Duodenal mucosa (tissue), 2 donors: ENCODE data around the gene NUDT3.

ENCODE experiments used
- H3K27ac ChIP-seq: one replicate; pipeline ENCODE4 v1.7.0; 2013; ENCODE audit warnings: low read depth, low read length
- H3K27me3 ChIP-seq, 2 donors: one replicate each; pipeline ENCODE4 v1.7.0; 2013; ENCODE audit warnings: low read length in 2 of 2, control low read depth in 1 of 2; ENCODE audit not compliant: insufficient read depth in 2 of 2, control insufficient read depth in 1 of 2
- H3K36me3 ChIP-seq, 2 donors: one replicate each; pipeline ENCODE4 v1.7.0; 2013; ENCODE audit warnings: low read length in 2 of 2, control low read depth in 1 of 2; ENCODE audit not compliant: insufficient read depth in 2 of 2, control insufficient read depth in 1 of 2
- H3K4me1 ChIP-seq, 2 donors: one replicate each; pipeline ENCODE4 v1.7.0; 2013; ENCODE audit warnings: low read length in 2 of 2, control low read depth in 1 of 2; ENCODE audit not compliant: insufficient read depth in 2 of 2, control insufficient read depth in 1 of 2
- H3K4me3 ChIP-seq, 2 donors: one replicate each; pipeline ENCODE4 v1.7.0; 2013; ENCODE audit warnings: low read length in 2 of 2, low read depth in 1 of 2
- H3K9ac ChIP-seq, 2 donors: one replicate each; pipeline ENCODE4 v1.7.0; 2013; ENCODE audit warnings: low read length in 2 of 2, low read depth in 1 of 2
- H3K9me3 ChIP-seq, 2 donors: one replicate each; pipeline ENCODE4 v1.7.0; 2013; ENCODE audit warnings: low read length in 2 of 2, control low read depth in 1 of 2; ENCODE audit not compliant: control insufficient read depth in 1 of 2

The NUDT3 gene

GRCh38 chr6:34392497-34393190 lies at the start of gene NUDT3:
NUDT3 (minus strand) TSS chr6:34392669; CDS start chr6:34392362, 307 bp downstream.
- H3K9ac ChIP-seq: peak within 1 kb of the TSS; percentile 61 to 63
- peak within 1 kb of the TSS; percentile 89 for H3K27ac ChIP-seq
- no peaks in the 10 kb centered on the region for H3K27me3 ChIP-seq
- peaks cover 0 to 3% of the 10 kb centered on the region in 2 donors for H3K9me3 ChIP-seq
- H3K4me1 ChIP-seq: peaks cover 13 to 19% of the 10 kb centered on the region in 2 donors
- H3K4me3 ChIP-seq: peak within 1 kb of the TSS; percentile 65 to 88
- no peaks in the 10 kb centered on the region for H3K36me3 ChIP-seq

GRCh38 chr6:34441526-34441925 lies 49.1 kb upstream of the NUDT3 start:
- no peaks in the 10 kb centered on the region for H3K9me3 ChIP-seq

GRCh38 chr6:34439442-34439841 lies 47.0 kb upstream of the NUDT3 start:
- Histone ChIP-seq H3K27me3 (no peaks in the 10 kb centered on the region), H3K4me1 (no peaks in the 10 kb centered on the region), H3K9me3 (no peaks in the 10 kb centered on the region), H3K36me3 (no peaks in the 10 kb centered on the region), H3K4me3 (no peak overlapping the region), H3K27ac (no peak overlapping the region), H3K9ac (no peak overlapping the region)

More at GRCh38 chr6:34441526-34441925, 49.1 kb upstream of the NUDT3 start:
- H3K27ac ChIP-seq: no peak overlapping the region
- H3K4me1 ChIP-seq: no peaks in the 10 kb centered on the region
- H3K9ac ChIP-seq: no peak overlapping the region
- no peak overlapping the region for H3K4me3 ChIP-seq
- no peaks in the 10 kb centered on the region for H3K36me3 ChIP-seq
- no peaks in the 10 kb centered on the region for H3K27me3 ChIP-seq

GRCh38 chr6:34438705-34439104 lies 46.2 kb upstream of the NUDT3 start:
- no peak overlapping the region for H3K4me3 ChIP-seq
- no peak overlapping the region for H3K9ac ChIP-seq
- no peaks in the 10 kb centered on the region for H3K27me3 ChIP-seq
- H3K9me3 ChIP-seq: no peaks in the 10 kb centered on the region
- H3K4me1 ChIP-seq: no peaks in the 10 kb centered on the region
- H3K36me3 ChIP-seq: no peaks in the 10 kb centered on the region
- H3K27ac ChIP-seq: no peak overlapping the region

- H3K9me3 ChIP-seq: no peaks in the 10 kb centered on the region
Observed at GRCh38 chr6:34437644-34437970, 45.1 kb upstream of the NUDT3 start.

GRCh38 chr6:34436803-34437643 lies 44.6 kb upstream of the NUDT3 start:
- no peak overlapping the region for H3K27ac ChIP-seq
- H3K9me3 ChIP-seq: no peaks in the 10 kb centered on the region
- H3K36me3 ChIP-seq: no peaks in the 10 kb centered on the region
- no peak overlapping the region for H3K9ac ChIP-seq
- no peak overlapping the region for H3K4me3 ChIP-seq
- H3K4me1 ChIP-seq: no peaks in the 10 kb centered on the region
- H3K27me3 ChIP-seq: no peaks in the 10 kb centered on the region

More at GRCh38 chr6:34437644-34437970, 45.1 kb upstream of the NUDT3 start:
- Histone ChIP-seq H3K9ac (no peak overlapping the region), H3K4me1 (no peaks in the 10 kb centered on the region), H3K36me3 (no peaks in the 10 kb centered on the region), H3K27ac (no peak overlapping the region), H3K4me3 (no peak overlapping the region), H3K27me3 (no peaks in the 10 kb centered on the region)

- H3K9ac ChIP-seq: no peak overlapping the region
- no peak overlapping the region for H3K27ac ChIP-seq
Observed at GRCh38 chr6:34435916-34436315, 43.4 kb upstream of the NUDT3 start.

GRCh38 chr6:34425498-34426410 lies 33.3 kb upstream of the NUDT3 start, which contains the start of gene RPS10:
RPS10 (minus strand) TSS chr6:34426069; CDS start chr6:34425221, 848 bp downstream.
- H3K4me1 ChIP-seq: peaks cover 10 to 15% of the 10 kb centered on the region in 2 donors

More at GRCh38 chr6:34435916-34436315, 43.4 kb upstream of the NUDT3 start:
- no peaks in the 10 kb centered on the region for H3K9me3 ChIP-seq
- H3K4me1 ChIP-seq: no peaks in the 10 kb centered on the region
- no peak overlapping the region for H3K4me3 ChIP-seq
- H3K27me3 ChIP-seq: no peaks in the 10 kb centered on the region
- no peaks in the 10 kb centered on the region for H3K36me3 ChIP-seq

GRCh38 chr6:34425132-34425497 lies 32.6 kb upstream of the NUDT3 start:
- Histone ChIP-seq H3K27ac (peak overlapping the region; percentile 42), H3K36me3 (peaks cover 22 to 44% of the 10 kb centered on the region in 2 donors), H3K27me3 (no peaks in the 10 kb centered on the region), H3K9me3 (no peaks in the 10 kb centered on the region), H3K4me1 (peaks cover 10 to 15% of the 10 kb centered on the region in 2 donors), H3K4me3 (peak overlapping the region; percentile 89 to 98), H3K9ac (peak overlapping the region; percentile 96 to 98)

More at GRCh38 chr6:34425498-34426410, 33.3 kb upstream of the NUDT3 start, which contains the start of gene RPS10:
- Histone ChIP-seq H3K9me3 (no peaks in the 10 kb centered on the region), H3K27me3 (no peaks in the 10 kb centered on the region), H3K27ac (peak within 1 kb of the TSS; percentile 42), H3K9ac (peak within 1 kb of the TSS; percentile 96 to 98), H3K36me3 (peaks cover 19 to 38% of the 10 kb centered on the region in 2 donors), H3K4me3 (peak within 1 kb of the TSS; percentile 89 to 98)
